Gastrocnemius medialis (tissue), 4 donors: ENCODE measurements around the gene RHOT2. TPM values are rescaled to one million over a fixed set of nuclear protein-coding genes. Genes with fewer than 3 reads are reported as not detected.
A peak's percentile ranks its signal among the peaks of the same experiment; 100 is the strongest.

Source experiments
- ATAC-seq, 2 donors: fragments of 150-250 bp; one replicate each; pipeline ENCODE4 v1.9.1; 2016
- DNase-seq, 2 donors: peaks; one replicate each; pipeline ENCODE4 v3.0.0-alpha.2; 2019
- H3K27ac ChIP-seq, 4 donors: fragments of 200-600 bp; sonication (generic); 1 replicate in 1 of 4; 2 replicates in 3 of 4; pipeline ENCODE4 v1.5.1; 2016 to 2018; ENCODE audit warnings: mild to moderate bottlenecking in 2 of 4, moderate library complexity in 1 of 4
- H3K27me3 ChIP-seq, 3 donors: fragments of 200-600 bp; sonication (generic) in 2 of 3; 1 replicate in 1 of 3; 2 replicates in 2 of 3; pipeline versions ENCODE4 v1.5.1 to v1.6.0; 2016 to 2019; ENCODE audit warnings: mild to moderate bottlenecking in 1 of 3, moderate library complexity in 1 of 3
- H3K36me3 ChIP-seq, 2 donors: fragments of 200-600 bp; sonication (generic) in 1 of 2; one replicate each; pipeline ENCODE4 v1.5.1; 2017 to 2018
- H3K4me1 ChIP-seq, 2 donors: fragments of 200-600 bp; sonication (generic) in 1 of 2; one replicate each; pipeline ENCODE4 v1.5.1; 2016 to 2017; ENCODE audit warnings: mild to moderate bottlenecking in 2 of 2
- H3K4me3 ChIP-seq, 4 donors: fragments of 200-600 bp; sonication (generic) in 3 of 4; 1 replicate in 1 of 4; 2 replicates in 3 of 4; pipeline ENCODE4 v1.5.1; 2016 to 2019; ENCODE audit warnings: mild to moderate bottlenecking in 2 of 4
- H3K9me3 ChIP-seq, 3 donors: fragments of 200-600 bp; sonication (generic) in 2 of 3; 1 replicate in 1 of 3; 2 replicates in 2 of 3; pipeline ENCODE4 v1.5.1; 2016 to 2019
- CTCF ChIP-seq, 5 experiments: fragments of 450-650 bp in 3 of 5; fragments of 200-600 bp in 2 of 5; sonication (generic) in 2 of 5; IDR thresholded peaks in 4 of 5; conservative IDR thresholded peaks in 1 of 5; 1 replicate in 4 of 5; 2 replicates in 1 of 5; pipeline ENCODE4 v1.5.1; 2016 to 2019; ENCODE audit warnings: antibody characterized with exemption in 5 of 5, mild to moderate bottlenecking in 3 of 5, moderate library complexity in 3 of 5
- POLR2A ChIP-seq, 2 donors: fragments of 450-650 bp; IDR thresholded peaks; one replicate each; pipeline ENCODE4 v1.6.1; 2017; ENCODE audit warnings: antibody characterized with exemption in 2 of 2, mild to moderate bottlenecking in 2 of 2, moderate library complexity in 2 of 2
- in situ Hi-C, 4 donors: fragments of 200-750 bp; cut with MboI; loops; one replicate each; pipeline versions ENCODE4 v1.15.0 to v1.8.0; 2017; ENCODE audit warnings: low sequenced_read_pairs in 4 of 4
- intact Hi-C: fragments of 100-400 bp; cut with DNase I; formaldehyde crosslinking; loops from one replicate; pipeline ENCODE4 v1.15.1; 2023; ENCODE audit warnings: low total_unique reads
- total RNA-seq, 4 donors: library from RNA; depleted of rRNA; stranded (reverse); fragments of >200 nt; gene quantifications; one replicate each; pipeline versions ENCODE4 v1.1.0 to v1.2.3, GENCODE V29; 2016

Gene RHOT2
- total RNA-seq, 4 donors from 2014 or later: 20.9 to 41.6 (median 27.3) TPM

DNA sequence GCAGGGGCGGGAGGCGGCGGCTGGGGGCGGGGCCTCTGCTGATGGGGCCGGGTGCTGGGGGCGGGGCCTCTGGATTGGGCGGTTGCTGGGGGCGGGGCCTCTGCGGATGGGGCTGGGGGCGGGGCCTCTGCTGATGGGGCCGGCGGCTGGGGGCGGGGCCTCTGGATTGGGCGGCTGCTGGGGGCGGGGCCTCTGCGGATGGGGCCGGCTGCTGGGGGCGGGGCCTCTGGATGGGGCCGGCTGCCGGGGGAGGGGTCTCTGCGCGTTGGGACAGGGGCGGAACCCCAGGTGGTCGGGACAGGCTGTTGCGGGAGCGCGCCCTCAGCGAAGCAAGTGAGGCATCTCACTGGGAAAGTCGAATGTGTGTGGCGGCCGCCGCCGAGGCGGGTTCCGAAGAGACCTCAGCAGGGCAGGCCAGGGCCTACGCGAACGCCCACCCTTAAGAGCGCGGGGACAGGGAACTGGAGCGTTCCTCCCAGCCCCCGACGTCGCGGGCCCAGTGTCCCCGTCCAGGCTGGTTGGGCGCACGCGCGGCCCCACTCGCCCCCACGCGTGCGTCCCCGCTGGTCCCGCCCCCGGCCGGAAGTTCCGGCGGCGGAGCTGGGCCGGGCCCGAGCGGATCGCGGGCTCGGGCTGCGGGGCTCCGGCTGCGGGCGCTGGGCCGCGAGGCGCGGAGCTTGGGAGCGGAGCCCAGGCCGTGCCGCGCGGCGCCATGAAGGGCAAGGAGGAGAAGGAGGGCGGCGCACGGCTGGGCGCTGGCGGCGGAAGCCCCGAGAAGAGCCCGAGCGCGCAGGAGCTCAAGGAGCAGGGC lies 12.1 kb downstream of the RHOT2 start, which contains the start of gene STUB1:
TSS of gene STUB1 (plus strand) at position 597 of the 811 bp plus-strand sequence. CDS start at position 713, 116 bp downstream.
- DNase-seq (peak; percentile 80 to 84), ATAC-seq (peak; percentile 67 to 74)
- Histone ChIP-seq H3K9me3 (no peaks in the 10 kb centered on the region), H3K36me3 (peaks cover 0 to 21% of the 10 kb centered on the region in 2 donors), H3K4me3 (peak within 1 kb of the TSS; percentile 65 to 88 (median 79)), H3K27me3 (no peaks in the 10 kb centered on the region), H3K27ac (peak within 1 kb of the TSS; percentile 89 to 100 (median 98)), H3K4me1 (peaks cover 26 to 47% of the 10 kb centered on the region in 2 donors)
- in situ Hi-C loops: no loop called here
- TF ChIP-seq CTCF (IDR thresholded peaks at IDR 0.05 in 4 of 5, conservative IDR thresholded peaks at IDR 0.05 in 1 of 5): peak in 1 of 5 experiments; percentile 17
- peak; percentile 87 to 91 for TF ChIP-seq POLR2A (IDR thresholded peaks at IDR 0.05)
- intact Hi-C loops: loop anchor here (10.0 kb wide), 1 partner anchor 625 kb away; the partner anchor contains the start of gene UBE2I

GRCh38 chr16:680625-680945 lies 12.7 kb downstream of the RHOT2 start:
- H3K27ac ChIP-seq: peak overlapping the region; percentile 89 to 100 (median 98)
- intact Hi-C loops (loop anchor here (10.0 kb wide), 1 partner anchor 624 kb away; the partner anchor contains the start of gene UBE2I), in situ Hi-C loops (no loop called here)
- H3K4me1 ChIP-seq: peaks cover 27 to 49% of the 10 kb centered on the region in 2 donors
- TF ChIP-seq POLR2A (IDR thresholded peaks at IDR 0.05): peak in 1 of 2 donors; percentile 3
- no peak for TF ChIP-seq CTCF (IDR thresholded peaks at IDR 0.05 in 4 of 5, conservative IDR thresholded peaks at IDR 0.05 in 1 of 5)
- DNase-seq: peak in 1 of 2 donors; percentile 12
- H3K27me3 ChIP-seq: no peaks in the 10 kb centered on the region
- H3K36me3 ChIP-seq: peaks cover 0 to 26% of the 10 kb centered on the region in 2 donors
- peak; percentile 4 for ATAC-seq
- no peaks in the 10 kb centered on the region for H3K9me3 ChIP-seq
- H3K4me3 ChIP-seq: peak overlapping the region; percentile 65 to 88 (median 79)

GRCh38 chr16:680967-681745 lies 13.2 kb downstream of the RHOT2 start:
- DNase-seq: peak; percentile 48 to 79
- TF ChIP-seq CTCF (IDR thresholded peaks at IDR 0.05 in 4 of 5, conservative IDR thresholded peaks at IDR 0.05 in 1 of 5) (no peak), POLR2A (IDR thresholded peaks at IDR 0.05) (no peak)
- Histone ChIP-seq H3K9me3 (no peaks in the 10 kb centered on the region), H3K4me3 (peak overlapping the region; percentile 65 to 88 (median 79)), H3K4me1 (peaks cover 27 to 49% of the 10 kb centered on the region in 2 donors), H3K27me3 (no peaks in the 10 kb centered on the region), H3K27ac (peak overlapping the region; percentile 89 to 100 (median 98)), H3K36me3 (peaks cover 0 to 26% of the 10 kb centered on the region in 2 donors)
- ATAC-seq: peak in 1 of 2 donors; percentile 7
- in situ Hi-C loops: no loop called here
- intact Hi-C loops: loop anchor here (10.0 kb wide), 1 partner anchor 624 kb away; the partner anchor contains the start of gene UBE2I

DNA sequence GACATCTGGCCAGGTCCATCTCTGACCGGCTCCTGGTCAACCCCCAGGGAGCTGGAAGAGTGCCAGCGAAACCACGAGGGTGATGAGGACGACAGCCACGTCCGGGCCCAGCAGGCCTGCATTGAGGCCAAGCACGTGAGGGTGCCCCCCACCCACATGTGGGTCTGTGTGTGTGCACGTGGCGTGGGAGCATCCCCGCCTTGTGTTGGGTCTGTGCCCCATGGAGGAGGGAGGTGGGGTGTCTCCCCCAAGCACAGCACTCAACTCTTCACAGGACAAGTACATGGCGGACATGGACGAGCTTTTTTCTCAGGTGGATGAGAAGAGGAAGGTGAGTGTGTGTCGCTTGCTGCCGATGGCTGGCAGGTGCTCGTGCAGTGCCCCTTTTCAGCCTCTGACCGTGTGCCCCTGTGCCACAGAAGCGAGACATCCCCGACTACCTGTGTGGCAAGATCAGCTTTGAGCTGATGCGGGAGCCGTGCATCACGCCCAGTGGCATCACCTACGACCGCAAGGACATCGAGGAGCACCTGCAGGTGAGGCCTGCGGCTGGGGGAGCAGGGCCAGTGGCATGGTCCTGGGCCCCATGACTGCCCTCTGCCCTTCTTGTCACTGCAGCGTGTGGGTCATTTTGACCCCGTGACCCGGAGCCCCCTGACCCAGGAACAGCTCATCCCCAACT lies 14.0 kb downstream of the RHOT2 start:
- TF ChIP-seq CTCF (IDR thresholded peaks at IDR 0.05 in 4 of 5, conservative IDR thresholded peaks at IDR 0.05 in 1 of 5) (no peak), POLR2A (IDR thresholded peaks at IDR 0.05) (no peak)
- Histone ChIP-seq H3K27ac (peak overlapping the region; percentile 89 to 100 (median 98)), H3K27me3 (no peaks in the 10 kb centered on the region), H3K9me3 (no peaks in the 10 kb centered on the region), H3K36me3 (peaks cover 0 to 29% of the 10 kb centered on the region in 2 donors), H3K4me3 (peak overlapping the region in 3 of 4 donors; percentile 65 to 82 (median 76)), H3K4me1 (peaks cover 27 to 49% of the 10 kb centered on the region in 2 donors)
- peak in 1 of 2 donors; percentile 36 for DNase-seq
- intact Hi-C loops: loop anchor here (10.0 kb wide), 1 partner anchor 623 kb away; the partner anchor contains the start of gene UBE2I
- no peak for ATAC-seq
- in situ Hi-C loops: no loop called here
